Neural progenitor cell (in vitro differentiated cells): Measurements from ENCODE around the gene TNNI2. TPM values are rescaled to one million over a fixed set of nuclear protein-coding genes. Genes with fewer than 3 reads are reported as not detected.

Experiments
- DNase-seq: peaks from one replicate; pipeline ENCODE4 v3.0.0-alpha.2; 2016; ENCODE audit warnings: low spot score
- H2AFZ ChIP-seq: fragments of 200-600 bp; sonication (generic); replicated peaks from 2 replicates; pipeline ENCODE4 v1.6.1; 2016; ENCODE audit warnings: antibody characterized with exemption
- H3F3A ChIP-seq: fragments of 200-600 bp; sonication (generic); 2 replicates; pipeline ENCODE4 v1.6.1; 2016; ENCODE audit warnings: antibody characterized with exemption, low read depth
- H3K27ac ChIP-seq: fragments of 200-600 bp; sonication (generic); 2 replicates; pipeline ENCODE4 v1.5.1; 2016; ENCODE audit warnings: mild to moderate bottlenecking
- H3K27me3 ChIP-seq: fragments of 200-600 bp; sonication (generic); 2 replicates; pipeline ENCODE4 v1.6.1; 2016; ENCODE audit warnings: mild to moderate bottlenecking, moderate library complexity
- H3K36me3 ChIP-seq: fragments of 200-600 bp; sonication (generic); 2 replicates; pipeline ENCODE4 v1.5.1; 2016
- H3K4me1 ChIP-seq: fragments of 200-600 bp; sonication (generic); 2 replicates; pipeline ENCODE4 v1.6.1; 2016; ENCODE audit warnings: mixed run types
- H3K4me2 ChIP-seq: fragments of 200-600 bp; sonication (generic); 2 replicates; pipeline ENCODE4 v1.6.1; 2016
- H3K4me3 ChIP-seq: fragments of 200-600 bp; sonication (generic); 2 replicates; pipeline ENCODE4 v1.5.1; 2016
- H3K79me2 ChIP-seq: fragments of 200-600 bp; sonication (generic); 2 replicates; pipeline ENCODE4 v1.6.1; 2016; ENCODE audit warnings: low read depth
- H3K9ac ChIP-seq: fragments of 200-600 bp; sonication (generic); 2 replicates; pipeline ENCODE4 v1.6.1; 2016
- H3K9me3 ChIP-seq: fragments of 200-600 bp; sonication (generic); 2 replicates; pipeline ENCODE4 v1.5.1; 2016; ENCODE audit warnings: low read depth
- H4K20me1 ChIP-seq: fragments of 200-600 bp; sonication (generic); 2 replicates; pipeline ENCODE4 v1.6.1; 2016; ENCODE audit warnings: low read depth
- H3K27ac Mint-ChIP-seq: 3 replicates; pipeline ENCODE4 v1.8.0; 2021; ENCODE audit warnings: mixed read lengths
- H3K27me3 Mint-ChIP-seq: 2 replicates; pipeline ENCODE4 v1.8.0; 2022; ENCODE audit warnings: low read depth, mild to moderate bottlenecking, inconsistent platforms, moderate library complexity, mixed read lengths; ENCODE audit not compliant: insufficient read depth
- H3K36me3 Mint-ChIP-seq: 3 replicates; pipeline ENCODE4 v1.8.0; 2021; ENCODE audit warnings: mixed read lengths
- H3K4me1 Mint-ChIP-seq: 3 replicates; pipeline ENCODE4 v1.8.0; 2021; ENCODE audit warnings: mixed read lengths
- H3K4me3 Mint-ChIP-seq: 3 replicates; pipeline ENCODE4 v1.8.0; 2021; ENCODE audit warnings: mild to moderate bottlenecking, moderate library complexity, mixed read lengths
- H3K9me3 Mint-ChIP-seq: 3 replicates; pipeline ENCODE4 v1.8.0; 2020; ENCODE audit warnings: mixed read lengths
- EZH2 ChIP-seq: fragments of 200-600 bp; sonication (generic); IDR thresholded peaks from 2 replicates; pipeline ENCODE4 v1.6.1; 2017; ENCODE audit warnings: antibody characterized with exemption, mild to moderate bottlenecking, moderate library complexity
- EZH2phosphoT487 ChIP-seq: fragments of 200-600 bp; sonication (generic); IDR thresholded peaks from 2 replicates; pipeline ENCODE4 v1.6.1; 2017; ENCODE audit warnings: antibody characterized with exemption
- total RNA-seq: library from RNA; depleted of rRNA; stranded (reverse); fragments of >200 nt; gene quantifications from 2 replicates; pipeline ENCODE4 v1.2.3, GENCODE V29; 2015; ENCODE audit warnings: low replicate concordance
- TF ChIP-seq, protein P1 (sequence below): fragments of 200-600 bp; sonication (generic); IDR thresholded peaks from 2 replicates; pipeline ENCODE4 v1.5.1; 2017; ENCODE audit warnings: antibody characterized with exemption, mild to moderate bottlenecking

TNNI2 gene
- total RNA-seq, 1 donor from 2014 or later = 2.6 TPM

DNA sequence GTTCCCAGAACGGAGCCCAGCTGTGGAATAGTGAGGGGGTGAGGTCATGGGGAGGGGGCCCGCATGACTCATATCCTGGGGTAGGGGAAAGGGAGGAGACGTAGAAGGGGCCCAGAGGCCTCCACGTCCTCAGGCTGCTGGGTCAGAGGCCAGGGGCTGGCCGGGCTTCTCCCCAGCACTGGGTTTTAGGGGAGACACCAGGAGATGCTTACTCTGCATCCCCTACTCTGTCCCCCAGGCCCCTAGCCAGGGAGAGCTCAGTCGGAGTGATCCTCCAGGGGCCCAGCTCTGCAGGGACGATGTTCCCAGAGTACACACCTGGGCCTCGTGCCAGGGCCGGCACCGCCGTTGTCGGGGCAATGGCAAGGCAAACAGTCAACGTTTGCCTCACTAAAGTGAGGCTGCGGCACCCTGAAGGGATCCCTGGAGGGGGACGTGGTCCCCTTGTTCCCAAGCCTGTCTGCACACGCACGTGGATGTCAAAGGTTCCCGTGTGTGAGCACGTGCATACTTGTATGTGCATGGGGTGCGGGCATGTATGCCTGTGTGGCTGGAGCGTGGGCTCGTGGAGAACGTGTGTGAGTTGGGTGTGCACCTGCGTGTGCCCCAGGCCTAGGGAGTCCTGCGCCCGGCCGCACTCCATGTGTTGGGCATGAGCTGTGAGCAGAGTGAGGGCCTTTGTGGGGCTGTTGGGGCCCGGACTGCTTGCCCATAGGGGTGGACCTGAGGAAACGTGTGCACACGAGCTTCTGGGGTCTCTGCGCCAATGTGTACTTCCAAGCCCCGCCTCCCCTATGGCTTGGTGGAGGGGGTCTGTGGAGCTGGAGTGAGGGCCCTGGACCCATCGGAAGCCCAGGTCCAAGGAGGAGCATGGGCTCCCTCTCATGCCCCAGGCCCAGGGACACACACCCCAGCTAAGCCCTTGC lies 38.7 kb downstream of the TNNI2 start:
- H3K4me2 ChIP-seq = no peak overlapping the region
- H3K27ac Mint-ChIP-seq = peak overlapping the region; percentile 72
- H3K9me3 Mint-ChIP-seq = no peaks in the 10 kb centered on the region
- TF ChIP-seq EZH2 = no peak
- TF ChIP-seq, protein P1, sequence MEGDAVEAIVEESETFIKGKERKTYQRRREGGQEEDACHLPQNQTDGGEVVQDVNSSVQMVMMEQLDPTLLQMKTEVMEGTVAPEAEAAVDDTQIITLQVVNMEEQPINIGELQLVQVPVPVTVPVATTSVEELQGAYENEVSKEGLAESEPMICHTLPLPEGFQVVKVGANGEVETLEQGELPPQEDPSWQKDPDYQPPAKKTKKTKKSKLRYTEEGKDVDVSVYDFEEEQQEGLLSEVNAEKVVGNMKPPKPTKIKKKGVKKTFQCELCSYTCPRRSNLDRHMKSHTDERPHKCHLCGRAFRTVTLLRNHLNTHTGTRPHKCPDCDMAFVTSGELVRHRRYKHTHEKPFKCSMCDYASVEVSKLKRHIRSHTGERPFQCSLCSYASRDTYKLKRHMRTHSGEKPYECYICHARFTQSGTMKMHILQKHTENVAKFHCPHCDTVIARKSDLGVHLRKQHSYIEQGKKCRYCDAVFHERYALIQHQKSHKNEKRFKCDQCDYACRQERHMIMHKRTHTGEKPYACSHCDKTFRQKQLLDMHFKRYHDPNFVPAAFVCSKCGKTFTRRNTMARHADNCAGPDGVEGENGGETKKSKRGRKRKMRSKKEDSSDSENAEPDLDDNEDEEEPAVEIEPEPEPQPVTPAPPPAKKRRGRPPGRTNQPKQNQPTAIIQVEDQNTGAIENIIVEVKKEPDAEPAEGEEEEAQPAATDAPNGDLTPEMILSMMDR = no peak
- no peak for TF ChIP-seq EZH2phosphoT487
- no peak for DNase-seq
- no peaks in the 10 kb centered on the region for H3K27me3 ChIP-seq
- peaks cover 7% of the 10 kb centered on the region for H3K27me3 Mint-ChIP-seq
- H3K9me3 ChIP-seq = no peaks in the 10 kb centered on the region
- no peaks in the 10 kb centered on the region for H3K36me3 ChIP-seq
- H2AFZ ChIP-seq = no peak overlapping the region
- no peaks in the 10 kb centered on the region for H3K36me3 Mint-ChIP-seq
- no peak overlapping the region for H3K4me3 Mint-ChIP-seq
- no peaks in the 10 kb centered on the region for H3K79me2 ChIP-seq
- H3K4me1 ChIP-seq = peaks cover under 1% of the 10 kb centered on the region
- no peaks in the 10 kb centered on the region for H4K20me1 ChIP-seq
- no peak overlapping the region for H3K9ac ChIP-seq
- peaks cover 22% of the 10 kb centered on the region for H3K4me1 Mint-ChIP-seq
- no peak overlapping the region for H3K27ac ChIP-seq
- no peak overlapping the region for H3K4me3 ChIP-seq
- no peaks in the 10 kb centered on the region for H3F3A ChIP-seq

DNA sequence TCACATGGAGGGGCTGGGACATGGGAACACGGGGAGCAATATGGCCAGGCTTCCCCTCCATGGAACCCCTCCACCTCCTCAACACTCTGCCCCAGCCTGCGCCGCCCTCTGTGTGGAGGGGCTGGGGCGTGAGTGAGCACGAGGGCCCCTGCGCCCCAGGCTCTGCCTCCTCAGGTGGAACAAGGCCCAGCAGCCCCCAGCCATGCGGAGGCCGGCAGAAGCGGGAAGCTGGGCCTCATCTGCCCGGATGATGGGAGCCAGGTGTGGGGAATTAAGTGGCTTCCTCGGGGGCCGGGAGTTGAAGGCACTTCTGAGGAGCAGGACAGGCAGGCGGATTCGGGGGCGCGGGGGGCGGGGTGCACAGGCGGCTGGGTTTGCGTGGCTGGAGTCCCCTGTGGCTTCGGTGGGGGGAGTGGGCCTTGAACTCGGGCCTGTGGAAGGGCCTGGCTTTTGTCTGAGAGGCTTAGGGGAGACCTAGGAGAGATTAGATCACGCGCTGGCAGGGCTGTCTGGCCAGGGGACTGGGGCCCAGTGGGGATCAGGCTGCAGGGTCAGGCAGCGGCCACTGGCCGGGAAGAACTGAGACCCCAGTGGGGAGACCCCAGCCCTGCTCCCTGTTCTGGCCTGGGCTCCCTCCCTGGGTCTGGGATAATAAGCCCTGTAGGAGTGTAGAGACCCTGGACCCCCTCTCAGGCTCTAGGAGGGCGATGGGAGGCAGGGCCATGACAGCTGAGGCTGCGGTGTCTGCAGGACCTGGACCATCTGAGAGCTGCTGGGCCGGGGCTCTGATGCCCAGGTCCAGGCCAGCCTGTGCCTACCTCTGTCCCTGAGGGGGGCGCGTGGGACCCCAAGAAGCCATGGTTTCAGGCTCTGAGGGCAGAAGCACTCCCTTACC lies 39.6 kb downstream of the TNNI2 start:
- H4K20me1 ChIP-seq = no peaks in the 10 kb centered on the region
- H3K4me2 ChIP-seq = no peak overlapping the region
- H3K4me1 ChIP-seq = peaks cover 6% of the 10 kb centered on the region
- H3K27ac ChIP-seq = no peak overlapping the region
- no peaks in the 10 kb centered on the region for H3K79me2 ChIP-seq
- no peaks in the 10 kb centered on the region for H3K36me3 ChIP-seq
- Mint-ChIP-seq H3K36me3 (no peaks in the 10 kb centered on the region), H3K27ac (no peak overlapping the region), H3K9me3 (no peaks in the 10 kb centered on the region), H3K4me3 (no peak overlapping the region), H3K27me3 (peaks cover 4% of the 10 kb centered on the region), H3K4me1 (peaks cover 14% of the 10 kb centered on the region)
- H3K9me3 ChIP-seq = no peaks in the 10 kb centered on the region
- DNase-seq = no peak
- TF ChIP-seq, protein P1 = no peak
- TF ChIP-seq EZH2 (no peak), EZH2phosphoT487 (no peak)
- H3K27me3 ChIP-seq = no peaks in the 10 kb centered on the region
- no peak overlapping the region for H3K9ac ChIP-seq
- H3K4me3 ChIP-seq = no peak overlapping the region
- no peak overlapping the region for H2AFZ ChIP-seq
- no peaks in the 10 kb centered on the region for H3F3A ChIP-seq

- Mint-ChIP-seq H3K4me1 (peaks cover 11% of the 10 kb centered on the region), H3K36me3 (no peaks in the 10 kb centered on the region), H3K9me3 (no peaks in the 10 kb centered on the region), H3K4me3 (no peak overlapping the region), H3K27ac (peak overlapping the region; percentile 60), H3K27me3 (peaks cover 4% of the 10 kb centered on the region)
- Histone ChIP-seq H3K9ac (no peak overlapping the region), H3K4me3 (no peak overlapping the region), H3K79me2 (no peaks in the 10 kb centered on the region), H3F3A (no peaks in the 10 kb centered on the region), H3K4me1 (peaks cover 6% of the 10 kb centered on the region), H3K9me3 (no peaks in the 10 kb centered on the region), H3K4me2 (no peak overlapping the region), H3K27me3 (no peaks in the 10 kb centered on the region), H2AFZ (no peak overlapping the region), H3K36me3 (no peaks in the 10 kb centered on the region), H4K20me1 (no peaks in the 10 kb centered on the region), H3K27ac (no peak overlapping the region)
- DNase-seq = no peak
- TF ChIP-seq EZH2phosphoT487 (no peak), EZH2 (no peak)
- TF ChIP-seq, protein P1 = no peak
Observed at GRCh38 chr11:1879342-1879940, 40.7 kb downstream of the TNNI2 start.
